Smooth muscle cell (in vitro differentiated cells): Measurements from ENCODE around the gene DCLK1. TPM values are rescaled to one million over a fixed set of nuclear protein-coding genes. Genes with fewer than 3 reads are reported as not detected.
A peak's percentile ranks its signal among the peaks of the same experiment; 100 is the strongest.

ENCODE experiments used
- DNase-seq: peaks from one replicate; lab custom pipeline; 2025; ENCODE audit not compliant: unreplicated experiment; lab: John Stamatoyannopoulos, UW
- H2AFZ ChIP-seq: fragments of 200-600 bp; sonication (generic); 2 replicates; pipeline ENCODE4 v1.6.0; 2016; ENCODE audit warnings: antibody characterized with exemption, low read depth, mild to moderate bottlenecking
- H3F3A ChIP-seq: fragments of 200-600 bp; sonication (generic); 2 replicates; pipeline ENCODE4 v1.6.0; 2017; ENCODE audit warnings: antibody characterized with exemption, low read depth
- H3K27ac ChIP-seq: fragments of 200-600 bp; sonication (generic); 2 replicates; pipeline ENCODE4 v1.5.1; 2016; ENCODE audit warnings: low read depth, mild to moderate bottlenecking
- H3K27me3 ChIP-seq: fragments of 200-600 bp; sonication (generic); 2 replicates; pipeline ENCODE4 v1.6.1; 2016; ENCODE audit warnings: low read depth, mild to moderate bottlenecking
- H3K36me3 ChIP-seq: fragments of 200-600 bp; sonication (generic); 2 replicates; pipeline ENCODE4 v1.5.1; 2016; ENCODE audit warnings: low read depth
- H3K4me1 ChIP-seq: fragments of 200-600 bp; sonication (generic); 2 replicates; pipeline ENCODE4 v1.5.1; 2016; ENCODE audit warnings: low read depth
- H3K4me2 ChIP-seq: fragments of 200-600 bp; sonication (generic); 2 replicates; pipeline ENCODE4 v1.6.0; 2016; ENCODE audit warnings: mild to moderate bottlenecking
- H3K4me3 ChIP-seq: fragments of 200-600 bp; sonication (generic); 2 replicates; pipeline ENCODE4 v1.5.1; 2016; ENCODE audit warnings: mild to moderate bottlenecking
- H3K79me2 ChIP-seq: fragments of 200-600 bp; sonication (generic); 2 replicates; pipeline ENCODE4 v1.6.0; 2016; ENCODE audit warnings: low read depth, mild to moderate bottlenecking
- H3K9ac ChIP-seq: fragments of 200-600 bp; sonication (generic); 2 replicates; pipeline ENCODE4 v1.6.0; 2016; ENCODE audit warnings: low read depth
- H3K9me3 ChIP-seq: fragments of 200-600 bp; sonication (generic); replicated peaks from 2 replicates; pipeline ENCODE4 v1.5.1; 2016; ENCODE audit warnings: low read depth
- H4K20me1 ChIP-seq: fragments of 200-600 bp; sonication (generic); 2 replicates; pipeline ENCODE4 v1.6.0; 2016; ENCODE audit warnings: low read depth
- CTCF ChIP-seq: fragments of 200-600 bp; sonication (generic); IDR thresholded peaks from 2 replicates; pipeline ENCODE4 v1.5.1; 2017; ENCODE audit warnings: borderline replicate concordance, mild to moderate bottlenecking, antibody characterized with exemption; ENCODE audit not compliant: insufficient read depth, poor library complexity, severe bottlenecking
- WGBS: methylation state at CpG from one replicate; pipeline ENCODE4 v1.1.7; 2016; ENCODE audit warnings: low lambda C conversion rate; 5-methylcytosine and 5-hydroxymethylcytosine counted together
- polyA plus RNA-seq: library from polyadenylated mRNA; unstranded; fragments of >200 nt; fragmentation: Nextera tagmentation; extraction: Ambion mirVana; gene quantifications from 2 replicates; pipeline ENCODE4 v1.2.1, GENCODE V29; 2016
- total RNA-seq: library from RNA; depleted of rRNA; stranded (reverse); fragments of >200 nt; gene quantifications from 2 replicates; pipeline ENCODE4 v1.2.3, GENCODE V29; 2014

Gene DCLK1
- total and polyA plus RNA-seq, 2 experiments from 2014 or later = 0.72 TPM; not detected in 1

- no peaks in the 10 kb centered on the region for H3K36me3 ChIP-seq
- no peak for TF ChIP-seq CTCF
- H3K4me1 ChIP-seq = no peaks in the 10 kb centered on the region
- H3K9me3 ChIP-seq = no peaks in the 10 kb centered on the region
- DNase-seq = no peak
- H3K27ac ChIP-seq = no peak overlapping the region
- no peaks in the 10 kb centered on the region for H3F3A ChIP-seq
- no peak overlapping the region for H3K4me3 ChIP-seq
- H2AFZ ChIP-seq = no peak overlapping the region
- 89% methylated on average over 4 of the region's 4 CpGs for WGBS
- no peaks in the 10 kb centered on the region for H3K79me2 ChIP-seq
- H3K27me3 ChIP-seq = no peaks in the 10 kb centered on the region
- no peak overlapping the region for H3K4me2 ChIP-seq
- H4K20me1 ChIP-seq = no peaks in the 10 kb centered on the region
- H3K9ac ChIP-seq = no peak overlapping the region
These were observed 368.0 kb downstream of the DCLK1 start for GRCh38 chr13:35763060-35763781.

DNA sequence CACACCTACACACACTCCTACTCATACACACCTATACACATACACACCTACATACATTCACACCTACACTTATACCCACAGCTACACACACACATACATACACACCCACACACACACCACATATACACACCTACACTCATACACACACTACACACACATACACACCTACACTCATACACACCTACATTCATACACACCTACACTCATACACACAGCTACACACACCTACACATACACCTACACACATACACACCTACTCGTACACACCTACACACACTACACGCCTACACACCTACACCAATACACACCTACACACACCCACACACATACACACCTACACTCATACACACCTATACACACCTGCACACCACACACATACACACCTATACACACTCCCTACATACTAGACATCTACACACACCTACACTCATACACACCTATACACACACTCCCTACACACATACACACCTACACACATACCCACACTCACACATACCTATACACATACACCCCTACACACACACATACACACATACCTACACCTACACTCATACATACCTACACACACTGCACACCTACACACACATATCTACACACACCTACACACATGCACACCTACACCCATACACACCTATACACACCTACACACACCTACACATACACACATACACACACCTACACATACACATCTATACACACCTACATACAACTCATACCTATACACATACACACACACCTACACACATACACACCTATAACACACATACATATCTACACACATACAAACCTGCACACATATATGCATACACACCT lies 369.5 kb downstream of the DCLK1 start:
- DNase-seq = no peak
- Histone ChIP-seq H3K36me3 (no peaks in the 10 kb centered on the region), H4K20me1 (no peaks in the 10 kb centered on the region), H3K4me1 (no peaks in the 10 kb centered on the region), H2AFZ (no peak overlapping the region), H3K79me2 (no peaks in the 10 kb centered on the region), H3K9ac (no peak overlapping the region), H3F3A (no peaks in the 10 kb centered on the region), H3K4me2 (no peak overlapping the region), H3K9me3 (no peaks in the 10 kb centered on the region), H3K27me3 (no peaks in the 10 kb centered on the region), H3K27ac (no peak overlapping the region), H3K4me3 (no peak overlapping the region)
- 56% methylated on average over 1 of the region's 2 CpGs for WGBS
- TF ChIP-seq CTCF = no peak

- DNase-seq = no peak
- H3K27ac ChIP-seq = no peak overlapping the region
- no peaks in the 10 kb centered on the region for H4K20me1 ChIP-seq
- H3K4me1 ChIP-seq = no peaks in the 10 kb centered on the region
- H3K79me2 ChIP-seq = no peaks in the 10 kb centered on the region
- TF ChIP-seq CTCF = no peak
- 56% methylated on average over 13 of the region's 13 CpGs for WGBS
- H3K4me3 ChIP-seq = no peak overlapping the region
- H3K9me3 ChIP-seq = no peaks in the 10 kb centered on the region
- H3K36me3 ChIP-seq = no peaks in the 10 kb centered on the region
- H2AFZ ChIP-seq = peak overlapping the region; percentile 18
- H3K4me2 ChIP-seq = no peak overlapping the region
- no peak overlapping the region for H3K9ac ChIP-seq
- H3K27me3 ChIP-seq = no peaks in the 10 kb centered on the region
- no peaks in the 10 kb centered on the region for H3F3A ChIP-seq
These were observed 370.4 kb downstream of the DCLK1 start for GRCh38 chr13:35760735-35761281.
